Gastrocnemius medialis (tissue), 4 donors: ENCODE results near the gene AXL.

Experiments used
- CTCF ChIP-seq, 5 experiments: fragments of 450-650 bp in 3 of 5; fragments of 200-600 bp in 2 of 5; sonication (generic) in 2 of 5; IDR thresholded peaks in 4 of 5; conservative IDR thresholded peaks in 1 of 5; 1 replicate in 4 of 5; 2 replicates in 1 of 5; pipeline ENCODE4 v1.5.1; 2016 to 2019; ENCODE audit warnings: antibody characterized with exemption in 5 of 5, mild to moderate bottlenecking in 3 of 5, moderate library complexity in 3 of 5
- POLR2A ChIP-seq, 2 donors: fragments of 450-650 bp; IDR thresholded peaks; one replicate each; pipeline ENCODE4 v1.6.1; 2017; ENCODE audit warnings: antibody characterized with exemption in 2 of 2, mild to moderate bottlenecking in 2 of 2, moderate library complexity in 2 of 2

- TF ChIP-seq POLR2A (IDR thresholded peaks at IDR 0.05): no peak
- no peak for TF ChIP-seq CTCF (IDR thresholded peaks at IDR 0.05 in 4 of 5, conservative IDR thresholded peaks at IDR 0.05 in 1 of 5)
Observed at GRCh38 chr19:41218249-41218614, 791 bp upstream of the AXL start.
